Activated CD8-positive, alpha-beta memory T cell treated with anti-CD3 and anti-CD28 coated beads for 4 hours (primary cell): ENCODE results near the gene FAM3B.
"Not testable (repeated sequence)": the region's sequence is repeated elsewhere in the genome, so short reads cannot be mapped to it uniquely, and the experiment has no call there.

ENCODE experiments used
- DNase-seq, 2 donors: peaks; one replicate each; pipeline ENCODE4 v3.0.0-alpha.2; 2020; ENCODE audit warnings: low read depth in 2 of 2

Gene FAM3B

GRCh38 chr21:41350436-41351155 is 34.0 kb downstream of the FAM3B start:
- DNase-seq: no peak

GRCh38 chr21:41357546-41357945 is 40.9 kb downstream of the FAM3B start:
- no peak for DNase-seq

- DNase-seq: no peak
Observed at GRCh38 chr21:41358193-41359166, 41.9 kb downstream of the FAM3B start.

- DNase-seq: no peak
Observed at GRCh38 chr21:41359286-41359685, 42.7 kb downstream of the FAM3B start.

- not testable (repeated sequence) for DNase-seq
Observed at GRCh38 chr21:41359754-41360071, 43.1 kb downstream of the FAM3B start.

GRCh38 chr21:41360072-41360821 is 43.6 kb downstream of the FAM3B start:
- no peak for DNase-seq

- DNase-seq: no peak
Observed at GRCh38 chr21:41361053-41361785, 44.6 kb downstream of the FAM3B start.

- DNase-seq: peak; percentile 50 to 60
Observed at GRCh38 chr21:41361786-41362604, 45.4 kb downstream of the FAM3B start, which contains the start of gene MX2. Gene MX2 (plus strand): TSS chr21:41362027. CDS start chr21:41376907, 14,880 bp downstream.

- DNase-seq: no peak
Observed at GRCh38 chr21:41362605-41363369, 46.2 kb downstream of the FAM3B start.

GRCh38 chr21:41363370-41364270 is 47.0 kb downstream of the FAM3B start:
- DNase-seq: no peak

- no peak for DNase-seq
Observed at GRCh38 chr21:41364308-41364707, 47.7 kb downstream of the FAM3B start.

- no peak for DNase-seq
Observed at GRCh38 chr21:41365377-41366107, 48.9 kb downstream of the FAM3B start.

- no peak for DNase-seq
Observed at GRCh38 chr21:41366522-41367151, 50.0 kb downstream of the FAM3B start.

GRCh38 chr21:41367301-41367944 is 50.8 kb downstream of the FAM3B start:
- DNase-seq: no peak

- no peak for DNase-seq
Observed at GRCh38 chr21:41367945-41368734, 51.5 kb downstream of the FAM3B start.

- no peak for DNase-seq
Observed at GRCh38 chr21:41368735-41369104, 52.1 kb downstream of the FAM3B start.
